ENCODE measurements around the gene USP36. TPM values are rescaled to one million over a fixed set of nuclear protein-coding genes. Genes with fewer than 3 reads are reported as not detected.
A peak's percentile ranks its signal among the peaks of the same experiment; 100 is the strongest.

Gene USP36
- total RNA-seq, 1 experiment from 2014 or later = 79.5 TPM

- H3K27me3 Mint-ChIP-seq (ENCODE audit: unreplicated experiment) = no peaks in the 10 kb centered on the region
- CTCF ChIA-PET = no interaction called here
- TF ChIP-seq, protein P1, sequence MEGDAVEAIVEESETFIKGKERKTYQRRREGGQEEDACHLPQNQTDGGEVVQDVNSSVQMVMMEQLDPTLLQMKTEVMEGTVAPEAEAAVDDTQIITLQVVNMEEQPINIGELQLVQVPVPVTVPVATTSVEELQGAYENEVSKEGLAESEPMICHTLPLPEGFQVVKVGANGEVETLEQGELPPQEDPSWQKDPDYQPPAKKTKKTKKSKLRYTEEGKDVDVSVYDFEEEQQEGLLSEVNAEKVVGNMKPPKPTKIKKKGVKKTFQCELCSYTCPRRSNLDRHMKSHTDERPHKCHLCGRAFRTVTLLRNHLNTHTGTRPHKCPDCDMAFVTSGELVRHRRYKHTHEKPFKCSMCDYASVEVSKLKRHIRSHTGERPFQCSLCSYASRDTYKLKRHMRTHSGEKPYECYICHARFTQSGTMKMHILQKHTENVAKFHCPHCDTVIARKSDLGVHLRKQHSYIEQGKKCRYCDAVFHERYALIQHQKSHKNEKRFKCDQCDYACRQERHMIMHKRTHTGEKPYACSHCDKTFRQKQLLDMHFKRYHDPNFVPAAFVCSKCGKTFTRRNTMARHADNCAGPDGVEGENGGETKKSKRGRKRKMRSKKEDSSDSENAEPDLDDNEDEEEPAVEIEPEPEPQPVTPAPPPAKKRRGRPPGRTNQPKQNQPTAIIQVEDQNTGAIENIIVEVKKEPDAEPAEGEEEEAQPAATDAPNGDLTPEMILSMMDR (IDR thresholded peaks at IDR 0.05; ENCODE audit: unreplicated experiment) = no peak
- H3K4me1 Mint-ChIP-seq (ENCODE audit: low read depth, unreplicated experiment) = no peaks in the 10 kb centered on the region
- peaks cover 42% of the 10 kb centered on the region for H3K36me3 Mint-ChIP-seq (ENCODE audit: insufficient read depth, unreplicated experiment)
- BruUV-seq (replicated peaks) = no TSS peak
- DNase-seq = no peak
- intact Hi-C loops (cut with micrococcal nuclease; ENCODE audit: unreplicated experiment) = no loop called here
- no peaks in the 10 kb centered on the region for H3K9me3 Mint-ChIP-seq (ENCODE audit: low read depth, unreplicated experiment)
- H3K27ac Mint-ChIP-seq (ENCODE audit: unreplicated experiment) = no peak overlapping the region
- H3K4me3 Mint-ChIP-seq (ENCODE audit: low read depth, unreplicated experiment) = no peak overlapping the region
Observed at GRCh38 chr17:78855561-78856165, 15.0 kb upstream of the USP36 start.

GRCh38 chr17:78854508-78854907 is 13.9 kb upstream of the USP36 start:
- no TSS peak for BruUV-seq (replicated peaks)
- peaks cover 42% of the 10 kb centered on the region for H3K36me3 Mint-ChIP-seq (ENCODE audit: insufficient read depth, unreplicated experiment)
- TF ChIP-seq, protein P1 (IDR thresholded peaks at IDR 0.05; ENCODE audit: unreplicated experiment) = no peak
- no peak overlapping the region for H3K4me3 Mint-ChIP-seq (ENCODE audit: low read depth, unreplicated experiment)
- no peaks in the 10 kb centered on the region for H3K9me3 Mint-ChIP-seq (ENCODE audit: low read depth, unreplicated experiment)
- no peaks in the 10 kb centered on the region for H3K27me3 Mint-ChIP-seq (ENCODE audit: unreplicated experiment)
- CTCF ChIA-PET = interaction anchor here (0.6 to 0.8 kb wide), 2 partner anchors 24 to 738 kb away, joined by 3 to 6 read pairs; no protein-coding TSS in a partner anchor
- H3K4me1 Mint-ChIP-seq (ENCODE audit: low read depth, unreplicated experiment) = no peaks in the 10 kb centered on the region
- no peak for DNase-seq
- no peak overlapping the region for H3K27ac Mint-ChIP-seq (ENCODE audit: unreplicated experiment)
- intact Hi-C loops (cut with micrococcal nuclease; ENCODE audit: unreplicated experiment) = no loop called here

DNA sequence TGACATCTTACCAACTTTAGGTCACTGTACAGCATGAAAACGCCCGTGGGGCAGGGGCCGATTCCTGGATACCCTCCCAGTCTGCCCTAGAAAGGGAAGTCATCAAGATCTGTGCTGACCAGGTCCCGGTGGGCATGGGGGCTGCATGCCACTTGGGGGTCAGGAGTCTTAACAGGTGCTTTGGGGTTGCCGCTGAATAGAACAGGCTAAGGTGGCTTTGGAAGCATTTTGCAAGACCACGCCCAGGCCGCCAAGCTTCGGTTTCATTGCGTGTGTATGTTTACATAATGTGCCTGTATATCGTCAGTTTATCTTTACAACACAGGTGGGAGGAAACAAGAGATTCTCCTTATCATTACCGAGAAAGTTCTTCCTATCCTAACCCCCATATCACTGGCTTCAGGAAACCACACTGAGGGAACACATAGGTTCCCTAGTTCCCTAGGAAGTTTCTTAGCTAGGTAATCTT is 13.3 kb upstream of the USP36 start:
- DNase-seq = no peak
- CTCF ChIA-PET = no interaction called here
- H3K4me3 Mint-ChIP-seq (ENCODE audit: low read depth, unreplicated experiment) = no peak overlapping the region
- H3K36me3 Mint-ChIP-seq (ENCODE audit: insufficient read depth, unreplicated experiment) = peaks cover 42% of the 10 kb centered on the region
- H3K27ac Mint-ChIP-seq (ENCODE audit: unreplicated experiment) = no peak overlapping the region
- TF ChIP-seq, protein P1 (IDR thresholded peaks at IDR 0.05; ENCODE audit: unreplicated experiment) = no peak
- TSS peak; percentile 73 for BruUV-seq (replicated peaks)
- no peaks in the 10 kb centered on the region for H3K27me3 Mint-ChIP-seq (ENCODE audit: unreplicated experiment)
- intact Hi-C loops (cut with micrococcal nuclease; ENCODE audit: unreplicated experiment) = no loop called here
- no peaks in the 10 kb centered on the region for H3K4me1 Mint-ChIP-seq (ENCODE audit: low read depth, unreplicated experiment)
- no peaks in the 10 kb centered on the region for H3K9me3 Mint-ChIP-seq (ENCODE audit: low read depth, unreplicated experiment)

DNA sequence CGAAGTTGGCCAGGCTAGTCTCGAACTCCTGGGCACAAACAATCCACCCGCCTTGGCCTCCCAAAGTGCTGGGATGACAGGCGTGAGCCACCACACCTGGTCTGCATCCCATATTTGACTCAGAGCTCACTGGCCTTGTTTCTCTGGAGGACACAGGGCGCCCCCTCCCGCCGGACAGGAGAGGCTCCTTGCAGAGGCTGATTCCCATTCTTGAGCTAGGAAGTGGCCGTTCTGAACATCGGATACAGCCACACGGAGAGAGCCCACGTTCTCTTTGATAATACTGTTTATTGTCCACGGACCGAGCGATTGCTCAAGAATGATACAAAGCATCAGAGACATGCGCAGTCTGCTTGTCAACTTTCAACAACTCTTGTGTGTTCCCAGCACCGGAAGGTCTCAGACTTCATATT is 12.1 kb upstream of the USP36 start:
- no peaks in the 10 kb centered on the region for H3K27me3 Mint-ChIP-seq (ENCODE audit: unreplicated experiment)
- no peak for DNase-seq
- peaks cover 42% of the 10 kb centered on the region for H3K36me3 Mint-ChIP-seq (ENCODE audit: insufficient read depth, unreplicated experiment)
- TF ChIP-seq, protein P1 (IDR thresholded peaks at IDR 0.05; ENCODE audit: unreplicated experiment) = no peak
- H3K4me3 Mint-ChIP-seq (ENCODE audit: low read depth, unreplicated experiment) = no peak overlapping the region
- H3K27ac Mint-ChIP-seq (ENCODE audit: unreplicated experiment) = no peak overlapping the region
- no TSS peak for BruUV-seq (replicated peaks)
- H3K9me3 Mint-ChIP-seq (ENCODE audit: low read depth, unreplicated experiment) = no peaks in the 10 kb centered on the region
- intact Hi-C loops (cut with micrococcal nuclease; ENCODE audit: unreplicated experiment) = no loop called here
- CTCF ChIA-PET = interaction anchor here (0.7 to 1.2 kb wide), 2 partner anchors 35 to 110 kb away, joined by 3 to 4 read pairs; no protein-coding TSS in a partner anchor
- no peaks in the 10 kb centered on the region for H3K4me1 Mint-ChIP-seq (ENCODE audit: low read depth, unreplicated experiment)

All from Calu3 (cell line).